ENCODE measurements around the gene PSD.

Gene PSD

GRCh38 chr10:102379383-102379782 lies 39.2 kb downstream of the PSD start:
- Mint-ChIP-seq H3K4me3 (no peak overlapping the region), H3K27ac (no peak overlapping the region), H3K9me3 (no peaks in the 10 kb centered on the region), H3K4me1 (ENCODE audit: low read depth) (peaks cover 3% of the 10 kb centered on the region), H3K27me3 (no peaks in the 10 kb centered on the region), H3K36me3 (ENCODE audit: low read depth) (peaks cover 34% of the 10 kb centered on the region)

GRCh38 chr10:102376901-102377300 lies 41.7 kb downstream of the PSD start:
- H3K9me3 Mint-ChIP-seq: no peaks in the 10 kb centered on the region
- H3K36me3 Mint-ChIP-seq (ENCODE audit: low read depth): peaks cover 46% of the 10 kb centered on the region
- H3K27me3 Mint-ChIP-seq: no peaks in the 10 kb centered on the region
- no peaks in the 10 kb centered on the region for H3K4me1 Mint-ChIP-seq (ENCODE audit: low read depth)
- no peak overlapping the region for H3K4me3 Mint-ChIP-seq
- no peak overlapping the region for H3K27ac Mint-ChIP-seq

DNA sequence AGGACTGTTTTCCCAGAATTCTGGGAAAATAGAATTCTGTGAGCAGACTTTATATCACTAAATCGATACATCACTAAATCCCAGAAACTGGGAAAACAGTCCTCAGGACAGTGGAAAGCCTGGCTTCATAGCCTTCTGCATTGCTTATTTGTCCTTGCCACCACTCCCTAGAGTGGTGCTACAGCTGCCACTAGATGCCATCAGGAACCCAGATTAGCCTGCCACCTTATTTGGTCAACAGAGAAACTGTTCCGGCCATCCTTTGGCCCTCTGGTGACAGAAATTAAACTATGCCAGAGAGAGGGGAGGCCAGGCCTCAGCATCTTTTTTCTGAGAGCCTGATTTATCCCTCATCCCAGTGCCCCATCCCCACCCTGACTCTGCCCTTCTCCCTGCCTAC lies 42.7 kb downstream of the PSD start:
- Mint-ChIP-seq H3K4me3 (no peak overlapping the region), H3K9me3 (no peaks in the 10 kb centered on the region), H3K36me3 (ENCODE audit: low read depth) (peaks cover 52% of the 10 kb centered on the region), H3K27ac (no peak overlapping the region), H3K4me1 (ENCODE audit: low read depth) (no peaks in the 10 kb centered on the region), H3K27me3 (no peaks in the 10 kb centered on the region)

DNA sequence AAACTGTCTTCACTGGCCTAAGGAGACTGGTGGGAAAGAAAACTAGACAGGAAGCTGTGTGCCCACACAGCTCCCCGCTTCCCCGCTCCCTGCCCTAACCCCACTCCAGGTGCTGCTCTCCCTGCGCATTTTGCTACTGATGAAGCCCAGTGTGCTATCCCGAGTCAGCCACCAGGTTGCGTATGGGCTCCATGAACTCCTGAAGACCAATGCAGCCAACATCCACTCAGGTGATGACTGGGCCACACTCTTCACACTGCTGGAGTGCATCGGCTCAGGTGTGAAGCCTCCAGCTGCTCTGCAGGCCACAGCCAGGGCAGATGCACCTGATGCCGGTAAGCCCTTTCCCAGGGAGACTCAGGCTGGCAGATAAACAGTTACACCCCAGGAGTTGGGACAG lies 43.3 kb downstream of the PSD start:
- no peaks in the 10 kb centered on the region for H3K4me1 Mint-ChIP-seq (ENCODE audit: low read depth)
- H3K4me3 Mint-ChIP-seq: no peak overlapping the region
- no peak overlapping the region for H3K27ac Mint-ChIP-seq
- no peaks in the 10 kb centered on the region for H3K27me3 Mint-ChIP-seq
- H3K36me3 Mint-ChIP-seq (ENCODE audit: low read depth): peaks cover 56% of the 10 kb centered on the region
- H3K9me3 Mint-ChIP-seq: no peaks in the 10 kb centered on the region

DNA sequence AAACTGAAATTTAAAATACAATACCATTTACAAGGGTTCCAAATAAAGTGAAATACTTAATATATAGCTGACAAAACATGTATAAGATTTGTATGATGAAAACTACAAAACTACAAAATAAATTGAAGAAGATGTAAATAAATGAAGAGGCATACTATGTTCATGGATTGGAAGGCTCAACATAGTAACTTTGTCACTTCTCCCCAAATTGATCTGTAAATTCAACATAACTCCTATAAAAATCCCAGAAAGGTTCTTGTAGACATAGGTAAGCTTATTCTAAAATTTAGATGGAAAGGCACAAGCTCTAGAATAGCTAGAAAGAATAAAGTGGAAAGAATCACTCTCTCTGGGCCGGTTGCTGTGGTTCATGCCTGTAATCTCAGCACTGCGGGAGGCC lies 47.3 kb downstream of the PSD start:
- no peaks in the 10 kb centered on the region for H3K27me3 Mint-ChIP-seq
- peaks cover 74% of the 10 kb centered on the region for H3K36me3 Mint-ChIP-seq (ENCODE audit: low read depth)
- no peak overlapping the region for H3K27ac Mint-ChIP-seq
- no peaks in the 10 kb centered on the region for H3K4me1 Mint-ChIP-seq (ENCODE audit: low read depth)
- H3K4me3 Mint-ChIP-seq: no peak overlapping the region
- no peaks in the 10 kb centered on the region for H3K9me3 Mint-ChIP-seq

- Mint-ChIP-seq H3K36me3 (ENCODE audit: low read depth) (peaks cover 84% of the 10 kb centered on the region), H3K27ac (no peak overlapping the region), H3K9me3 (no peaks in the 10 kb centered on the region), H3K4me1 (ENCODE audit: low read depth) (no peaks in the 10 kb centered on the region), H3K4me3 (no peak overlapping the region), H3K27me3 (no peaks in the 10 kb centered on the region)
Measured at GRCh38 chr10:102368077-102368476, 50.5 kb downstream of the PSD start.

- Mint-ChIP-seq H3K27ac (no peak overlapping the region), H3K4me1 (ENCODE audit: low read depth) (no peaks in the 10 kb centered on the region), H3K27me3 (no peaks in the 10 kb centered on the region), H3K4me3 (no peak overlapping the region), H3K9me3 (no peaks in the 10 kb centered on the region), H3K36me3 (ENCODE audit: low read depth) (peaks cover 84% of the 10 kb centered on the region)
Measured at GRCh38 chr10:102367441-102367840, 51.1 kb downstream of the PSD start.

- Mint-ChIP-seq H3K27ac (no peak overlapping the region), H3K36me3 (ENCODE audit: low read depth) (peaks cover 66% of the 10 kb centered on the region), H3K27me3 (no peaks in the 10 kb centered on the region)
Measured at GRCh38 chr10:102358712-102359382, 59.7 kb downstream of the PSD start.

GRCh38 chr10:102354451-102354850 lies 64.1 kb downstream of the PSD start:
- Mint-ChIP-seq H3K27ac (no peak overlapping the region), H3K36me3 (ENCODE audit: low read depth) (peaks cover 43% of the 10 kb centered on the region), H3K9me3 (no peaks in the 10 kb centered on the region), H3K4me3 (no peak overlapping the region), H3K4me1 (ENCODE audit: low read depth) (peaks cover 5% of the 10 kb centered on the region), H3K27me3 (no peaks in the 10 kb centered on the region)

More at GRCh38 chr10:102358712-102359382, 59.7 kb downstream of the PSD start:
- Mint-ChIP-seq H3K9me3 (no peaks in the 10 kb centered on the region), H3K4me1 (ENCODE audit: low read depth) (peaks cover 5% of the 10 kb centered on the region), H3K4me3 (no peak overlapping the region)
